ENCODE measurements around the gene ZNF79. TPM values are rescaled to one million over a fixed set of nuclear protein-coding genes. Genes with fewer than 3 reads are reported as not detected.

Gene ZNF79
- total RNA-seq, 1 experiment from 2014 or later: 11.6 TPM

- no peak for TF ChIP-seq CTCF (conservative IDR thresholded peaks at IDR 0.05; ENCODE audit: low read depth, low read length)
- no peak for TF ChIP-seq EZH2 (IDR thresholded peaks at IDR 0.05; ENCODE audit: borderline replicate concordance, low read depth, low read length, poor library complexity, severe bottlenecking)
- no TSS peak for BruUV-seq (replicated peaks)
- ChIA-PET POLR2A (ENCODE audit: low non-redundant PET) (no interaction called here), CTCF (interaction anchor here (0.6 kb wide), 1 partner anchor 8 kb away, joined by 5 read pairs; no protein-coding TSS in a partner anchor)
- Histone ChIP-seq H3K9me3 (ENCODE audit: low read depth, low read length, poor library complexity, severe bottlenecking) (peaks cover 7% of the 10 kb centered on the region), H3K4me1 (ENCODE audit: insufficient read depth, low read length, poor library complexity, severe bottlenecking) (peaks cover 6% of the 10 kb centered on the region), H3K27me3 (replicated peaks; ENCODE audit: insufficient read depth, low read depth, low read length, poor library complexity) (no peaks in the 10 kb centered on the region), H3K36me3 (ENCODE audit: insufficient read depth, low read length, poor library complexity, severe bottlenecking) (peaks cover 81% of the 10 kb centered on the region), H3K27ac (ENCODE audit: low read depth, low read length, poor library complexity, severe bottlenecking) (no peak overlapping the region), H3K4me3 (ENCODE audit: low read depth, low read length, poor library complexity, severe bottlenecking) (no peak overlapping the region)
- intact Hi-C loops (cut with micrococcal nuclease; ENCODE audit: unreplicated experiment): no loop called here
- no peak for DNase-seq (ENCODE audit: low spot score)
These were observed 20.2 kb downstream of the ZNF79 start for GRCh38 chr9:127444283-127444920.

- Histone ChIP-seq H3K27me3 (replicated peaks; ENCODE audit: insufficient read depth, low read depth, low read length, poor library complexity) (no peaks in the 10 kb centered on the region), H3K36me3 (ENCODE audit: insufficient read depth, low read length, poor library complexity, severe bottlenecking) (peaks cover 84% of the 10 kb centered on the region), H3K27ac (ENCODE audit: low read depth, low read length, poor library complexity, severe bottlenecking) (no peak overlapping the region), H3K4me3 (ENCODE audit: low read depth, low read length, poor library complexity, severe bottlenecking) (no peak overlapping the region), H3K4me1 (ENCODE audit: insufficient read depth, low read length, poor library complexity, severe bottlenecking) (peaks cover 9% of the 10 kb centered on the region), H3K9me3 (ENCODE audit: low read depth, low read length, poor library complexity, severe bottlenecking) (peaks cover 7% of the 10 kb centered on the region)
- CTCF ChIA-PET: no interaction called here
- POLR2A ChIA-PET (ENCODE audit: low non-redundant PET): no interaction called here
- BruUV-seq (replicated peaks): TSS peak; percentile 15
- no peak for DNase-seq (ENCODE audit: low spot score)
- intact Hi-C loops (cut with micrococcal nuclease; ENCODE audit: unreplicated experiment): no loop called here
- no peak for TF ChIP-seq CTCF (conservative IDR thresholded peaks at IDR 0.05; ENCODE audit: low read depth, low read length)
- TF ChIP-seq EZH2 (IDR thresholded peaks at IDR 0.05; ENCODE audit: borderline replicate concordance, low read depth, low read length, poor library complexity, severe bottlenecking): no peak
These were observed 21.0 kb downstream of the ZNF79 start for GRCh38 chr9:127444921-127445850.

GRCh38 chr9:127445851-127446712 lies 21.9 kb downstream of the ZNF79 start:
- peaks cover 9% of the 10 kb centered on the region for H3K4me1 ChIP-seq (ENCODE audit: insufficient read depth, low read length, poor library complexity, severe bottlenecking)
- H3K27me3 ChIP-seq (replicated peaks; ENCODE audit: insufficient read depth, low read depth, low read length, poor library complexity): no peaks in the 10 kb centered on the region
- intact Hi-C loops (cut with micrococcal nuclease; ENCODE audit: unreplicated experiment): no loop called here
- H3K27ac ChIP-seq (ENCODE audit: low read depth, low read length, poor library complexity, severe bottlenecking): peak overlapping the region; percentile 35
- H3K36me3 ChIP-seq (ENCODE audit: insufficient read depth, low read length, poor library complexity, severe bottlenecking): peaks cover 83% of the 10 kb centered on the region
- peaks cover 7% of the 10 kb centered on the region for H3K9me3 ChIP-seq (ENCODE audit: low read depth, low read length, poor library complexity, severe bottlenecking)
- TF ChIP-seq EZH2 (IDR thresholded peaks at IDR 0.05; ENCODE audit: borderline replicate concordance, low read depth, low read length, poor library complexity, severe bottlenecking) (no peak), CTCF (conservative IDR thresholded peaks at IDR 0.05; ENCODE audit: low read depth, low read length) (no peak)
- ChIA-PET POLR2A (ENCODE audit: low non-redundant PET) (interaction anchor here (0.6 kb wide), 1 partner anchor 279 kb away, joined by 4 read pairs; no protein-coding TSS in a partner anchor), CTCF (no interaction called here)
- H3K4me3 ChIP-seq (ENCODE audit: low read depth, low read length, poor library complexity, severe bottlenecking): no peak overlapping the region
- BruUV-seq (replicated peaks): no TSS peak
- no peak for DNase-seq (ENCODE audit: low spot score)
